Osteocyte (in vitro differentiated cells): ENCODE measurements around the gene HSDL1. TPM values are rescaled to one million over a fixed set of nuclear protein-coding genes. Genes with fewer than 3 reads are reported as not detected.

Experiments used
- DNase-seq: peaks from one replicate; pipeline ENCODE4 v3.0.0; 2021; ENCODE audit warnings: mixed read lengths; ENCODE audit not compliant: unreplicated experiment; ENCODE audit errors: extremely low spot score
- H3K27ac Mint-ChIP-seq: one replicate; pipeline ENCODE4 v1.8.0; 2021; ENCODE audit warnings: mild to moderate bottlenecking, mixed read lengths; ENCODE audit not compliant: unreplicated experiment
- H3K27me3 Mint-ChIP-seq: one replicate; pipeline ENCODE4 v1.8.0; 2021; ENCODE audit warnings: mixed read lengths; ENCODE audit not compliant: unreplicated experiment
- H3K36me3 Mint-ChIP-seq: one replicate; pipeline ENCODE4 v1.8.0; 2021; ENCODE audit warnings: mixed read lengths; ENCODE audit not compliant: unreplicated experiment
- H3K4me1 Mint-ChIP-seq: one replicate; pipeline ENCODE4 v1.8.0; 2021; ENCODE audit warnings: mixed read lengths; ENCODE audit not compliant: unreplicated experiment
- H3K4me3 Mint-ChIP-seq: one replicate; pipeline ENCODE4 v1.8.0; 2021; ENCODE audit warnings: mild to moderate bottlenecking, moderate library complexity, mixed read lengths; ENCODE audit not compliant: unreplicated experiment
- H3K9me3 Mint-ChIP-seq: one replicate; pipeline ENCODE4 v1.8.0; 2021; ENCODE audit warnings: mixed read lengths; ENCODE audit not compliant: unreplicated experiment
- total RNA-seq: library from RNA; stranded (reverse); gene quantifications from 2 replicates; pipeline ENCODE4 v1.2.1, GENCODE V29; 2021
- TF ChIP-seq, protein P1 (sequence below): fragments of 200-600 bp; sonication (generic); IDR thresholded peaks from 2 replicates; pipeline ENCODE4 v1.5.0; 2021; ENCODE audit warnings: antibody characterized with exemption, mild to moderate bottlenecking, moderate library complexity

HSDL1 gene
- total RNA-seq, 1 donor from 2014 or later: 18.0 TPM

DNA sequence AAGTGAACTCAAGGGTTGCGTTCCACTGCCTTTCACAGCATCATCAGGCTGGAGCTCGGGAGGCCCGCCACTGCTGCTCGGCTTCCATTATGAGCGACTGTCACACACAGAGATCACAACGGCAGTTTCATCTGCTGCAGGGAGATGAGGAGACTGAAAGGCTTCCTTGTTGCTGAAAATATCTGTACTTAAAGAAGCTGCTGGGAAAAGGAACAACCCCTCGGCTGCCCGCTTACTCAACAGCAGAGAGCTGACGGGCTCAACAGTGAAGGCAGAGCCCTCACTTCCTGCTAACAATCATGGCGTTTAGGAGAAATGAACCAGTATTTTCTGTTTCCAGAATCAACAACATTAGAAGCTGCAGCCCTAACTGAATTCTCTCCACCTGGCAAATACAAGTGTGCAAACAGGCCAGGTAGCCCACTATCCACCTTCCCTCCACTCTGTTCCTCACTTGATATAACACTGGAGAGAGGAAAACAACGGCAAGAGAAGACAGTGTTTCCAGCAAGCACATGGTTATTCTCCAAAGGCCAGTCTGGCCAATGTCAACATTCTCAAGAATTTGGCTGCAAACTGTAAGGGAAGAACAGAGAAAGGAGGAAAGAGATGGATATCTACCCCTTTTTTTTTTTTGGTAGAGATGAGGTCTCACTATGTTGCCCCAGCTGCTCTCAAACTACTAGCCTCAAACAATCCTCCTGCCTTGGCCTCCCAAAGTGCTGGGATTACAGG, 62.0 kb downstream of the HSDL1 start:
- H3K36me3 Mint-ChIP-seq: peaks cover 32% of the 10 kb centered on the region

DNA sequence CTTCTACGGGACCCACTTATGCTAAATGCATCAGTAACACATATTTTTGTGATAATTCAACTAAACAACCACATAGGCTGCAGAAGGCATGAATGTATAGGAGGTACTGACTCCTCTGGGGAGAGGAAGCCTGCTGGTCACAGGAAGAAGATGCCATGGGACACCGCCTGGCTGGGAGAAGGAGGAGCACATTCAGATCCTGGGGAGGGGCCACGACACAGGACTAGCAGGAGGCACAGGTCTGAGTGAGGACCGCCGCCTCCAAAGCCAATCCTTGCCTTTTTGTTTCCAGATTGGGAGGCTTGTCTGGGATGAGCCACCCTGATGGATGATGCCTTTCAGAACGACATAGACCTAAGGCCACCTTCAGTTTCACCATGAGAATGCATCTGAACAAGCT, 62.9 kb downstream of the HSDL1 start:
- no peak for DNase-seq
- TF ChIP-seq, protein P1, sequence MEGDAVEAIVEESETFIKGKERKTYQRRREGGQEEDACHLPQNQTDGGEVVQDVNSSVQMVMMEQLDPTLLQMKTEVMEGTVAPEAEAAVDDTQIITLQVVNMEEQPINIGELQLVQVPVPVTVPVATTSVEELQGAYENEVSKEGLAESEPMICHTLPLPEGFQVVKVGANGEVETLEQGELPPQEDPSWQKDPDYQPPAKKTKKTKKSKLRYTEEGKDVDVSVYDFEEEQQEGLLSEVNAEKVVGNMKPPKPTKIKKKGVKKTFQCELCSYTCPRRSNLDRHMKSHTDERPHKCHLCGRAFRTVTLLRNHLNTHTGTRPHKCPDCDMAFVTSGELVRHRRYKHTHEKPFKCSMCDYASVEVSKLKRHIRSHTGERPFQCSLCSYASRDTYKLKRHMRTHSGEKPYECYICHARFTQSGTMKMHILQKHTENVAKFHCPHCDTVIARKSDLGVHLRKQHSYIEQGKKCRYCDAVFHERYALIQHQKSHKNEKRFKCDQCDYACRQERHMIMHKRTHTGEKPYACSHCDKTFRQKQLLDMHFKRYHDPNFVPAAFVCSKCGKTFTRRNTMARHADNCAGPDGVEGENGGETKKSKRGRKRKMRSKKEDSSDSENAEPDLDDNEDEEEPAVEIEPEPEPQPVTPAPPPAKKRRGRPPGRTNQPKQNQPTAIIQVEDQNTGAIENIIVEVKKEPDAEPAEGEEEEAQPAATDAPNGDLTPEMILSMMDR: no peak
- no peaks in the 10 kb centered on the region for H3K27me3 Mint-ChIP-seq
- no peak overlapping the region for H3K4me3 Mint-ChIP-seq
- H3K9me3 Mint-ChIP-seq: peaks cover 6% of the 10 kb centered on the region
- H3K4me1 Mint-ChIP-seq: no peaks in the 10 kb centered on the region
- peaks cover 36% of the 10 kb centered on the region for H3K36me3 Mint-ChIP-seq
- H3K27ac Mint-ChIP-seq: no peak overlapping the region

More for the DNA sequence above, 62.0 kb downstream of the HSDL1 start:
- no peak for DNase-seq
- Mint-ChIP-seq H3K4me1 (no peaks in the 10 kb centered on the region), H3K9me3 (no peaks in the 10 kb centered on the region), H3K4me3 (no peak overlapping the region), H3K27me3 (no peaks in the 10 kb centered on the region), H3K27ac (no peak overlapping the region)
- TF ChIP-seq, protein P1: no peak

- TF ChIP-seq, protein P1: no peak
- Mint-ChIP-seq H3K4me1 (no peaks in the 10 kb centered on the region), H3K4me3 (no peak overlapping the region), H3K9me3 (peaks cover 6% of the 10 kb centered on the region), H3K27me3 (no peaks in the 10 kb centered on the region), H3K36me3 (peaks cover 39% of the 10 kb centered on the region), H3K27ac (no peak overlapping the region)
- DNase-seq: no peak
Observed at GRCh38 chr16:84081446-84081989, 63.5 kb downstream of the HSDL1 start.

DNA sequence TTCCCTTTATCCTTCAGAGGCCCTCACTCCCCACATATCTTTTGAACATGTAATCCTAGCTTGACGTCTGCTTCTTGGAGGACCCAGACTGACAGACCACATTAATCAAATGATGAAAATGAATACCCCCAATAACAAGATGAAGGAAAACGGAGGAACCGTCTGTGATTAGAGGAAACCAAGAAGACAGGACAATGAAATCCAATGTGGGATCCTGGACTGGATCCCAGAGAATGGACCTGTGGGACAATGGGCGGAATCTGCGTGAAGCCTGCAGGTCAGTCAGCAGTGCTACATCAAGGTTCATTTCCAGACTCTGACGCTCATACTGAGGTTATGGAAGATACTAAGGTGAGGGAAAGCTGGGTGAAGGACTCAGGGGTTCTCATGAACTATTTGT, 64.2 kb downstream of the HSDL1 start:
- TF ChIP-seq, protein P1: no peak
- Mint-ChIP-seq H3K4me3 (no peak overlapping the region), H3K36me3 (peaks cover 42% of the 10 kb centered on the region), H3K27me3 (no peaks in the 10 kb centered on the region), H3K9me3 (peaks cover 6% of the 10 kb centered on the region), H3K27ac (no peak overlapping the region), H3K4me1 (no peaks in the 10 kb centered on the region)
- no peak for DNase-seq

- no peaks in the 10 kb centered on the region for H3K4me1 Mint-ChIP-seq
- peaks cover 45% of the 10 kb centered on the region for H3K36me3 Mint-ChIP-seq
- no peak for DNase-seq
- no peaks in the 10 kb centered on the region for H3K27me3 Mint-ChIP-seq
- peaks cover 6% of the 10 kb centered on the region for H3K9me3 Mint-ChIP-seq
- H3K4me3 Mint-ChIP-seq: no peak overlapping the region
- H3K27ac Mint-ChIP-seq: no peak overlapping the region
- TF ChIP-seq, protein P1: no peak
Observed at GRCh38 chr16:84080378-84080777, 64.6 kb downstream of the HSDL1 start.
